Neural cell (in vitro differentiated cells): ENCODE data around the gene FILIP1. TPM values are rescaled to one million over a fixed set of nuclear protein-coding genes. Genes with fewer than 3 reads are reported as not detected.

ENCODE experiments used
- H2AFZ ChIP-seq: fragments of 200-600, 300-800 bp; sonication (generic), shearing (Covaris generic); 2 replicates; pipeline ENCODE4 v1.6.0; 2014; ENCODE audit warnings: low read depth, mild to moderate bottlenecking, antibody characterized with exemption, low read length, moderate library complexity
- H3F3A ChIP-seq: fragments of 200-600 bp; shearing (Covaris generic); 2 replicates; pipeline ENCODE4 v1.6.1; 2016; ENCODE audit warnings: mild to moderate bottlenecking, moderate library complexity, mixed read lengths, antibody characterized with exemption, low read length; ENCODE audit not compliant: insufficient read depth, poor library complexity, severe bottlenecking
- H3K27ac ChIP-seq: fragments of 200-600, 300-800 bp; sonication (generic), shearing (Covaris generic); 2 replicates; pipeline ENCODE4 v1.5.1; 2014; ENCODE audit warnings: mild to moderate bottlenecking, low read length, moderate library complexity
- H3K27me3 ChIP-seq: fragments of 300-800, 200-600 bp; sonication (generic), shearing (Covaris generic); 2 replicates; pipeline ENCODE4 v1.6.0; 2014; ENCODE audit warnings: mild to moderate bottlenecking, low read depth, low read length, moderate library complexity; ENCODE audit not compliant: insufficient read depth
- H3K36me3 ChIP-seq: fragments of 300-800, 200-600 bp; sonication (generic), shearing (Covaris generic); 2 replicates; pipeline ENCODE4 v1.5.1; 2014; ENCODE audit warnings: mild to moderate bottlenecking, antibody characterized with exemption, low read length, moderate library complexity; ENCODE audit not compliant: insufficient read depth
- H3K4me2 ChIP-seq: fragments of 300-800, 200-600 bp; sonication (generic), shearing (Covaris generic); 2 replicates; pipeline ENCODE4 v1.6.0; 2014; ENCODE audit warnings: mild to moderate bottlenecking, low read length
- H3K4me3 ChIP-seq: fragments of 300-800, 200-600 bp; sonication (generic), shearing (Covaris generic); 2 replicates; pipeline ENCODE4 v1.5.1; 2014; ENCODE audit warnings: mild to moderate bottlenecking, low read length, moderate library complexity
- H3K79me2 ChIP-seq: fragments of 200-600 bp; shearing (Covaris generic); replicated peaks from 2 replicates; pipeline ENCODE4 v1.6.0; 2014; ENCODE audit warnings: mild to moderate bottlenecking, low read length, moderate library complexity; ENCODE audit not compliant: insufficient read depth
- H3K9ac ChIP-seq: fragments of 300-800, 200-600 bp; sonication (generic), shearing (Covaris generic); 2 replicates; pipeline ENCODE4 v1.6.1; 2016; ENCODE audit warnings: mild to moderate bottlenecking, low read length, mixed read lengths
- H3K9me2 ChIP-seq: fragments of 200-600 bp; shearing (Covaris generic); 2 replicates; pipeline ENCODE4 v1.6.1; 2016; ENCODE audit warnings: mild to moderate bottlenecking, low read length, mixed read lengths; ENCODE audit not compliant: insufficient read depth
- H3K9me3 ChIP-seq: fragments of 200-600, 300-800 bp; sonication (generic), shearing (Covaris generic); 2 replicates; pipeline ENCODE4 v1.6.1; 2016; ENCODE audit warnings: mild to moderate bottlenecking, mixed run types, low read length, moderate library complexity, mixed read lengths
- H4K20me1 ChIP-seq: fragments of 200-600 bp; shearing (Covaris generic); 2 replicates; pipeline ENCODE4 v1.6.1; 2016; ENCODE audit warnings: mild to moderate bottlenecking, mixed run types; ENCODE audit not compliant: insufficient read depth
- EP300 ChIP-seq: fragments of 450-650 bp; conservative IDR thresholded peaks from 2 replicates; pipeline ENCODE4 v1.6.1; 2014; ENCODE audit warnings: antibody characterized with exemption, mild to moderate bottlenecking, moderate library complexity; ENCODE audit not compliant: poor library complexity, severe bottlenecking
- EZH2 ChIP-seq: fragments of 200-600, 300-800 bp; shearing (Covaris generic), sonication (generic); IDR thresholded peaks from 2 replicates; pipeline ENCODE4 v1.6.1; 2014; ENCODE audit warnings: antibody characterized with exemption, low read length, borderline replicate concordance, mild to moderate bottlenecking; ENCODE audit not compliant: insufficient read depth, poor library complexity, severe bottlenecking
- MXI1 ChIP-seq: fragments of 450-650 bp; conservative IDR thresholded peaks from 2 replicates; pipeline ENCODE4 v1.6.1; 2014; ENCODE audit warnings: antibody characterized with exemption, mild to moderate bottlenecking; ENCODE audit not compliant: poor library complexity, severe bottlenecking
- POLR2AphosphoS5 ChIP-seq: IDR thresholded peaks from 2 replicates; pipeline ENCODE4 v1.6.1; 2012
- RAD21 ChIP-seq: fragments of 450-650 bp; conservative IDR thresholded peaks from 2 replicates; pipeline ENCODE4 v1.6.1; 2014; ENCODE audit warnings: antibody characterized with exemption, mild to moderate bottlenecking, moderate library complexity
- REST ChIP-seq: IDR thresholded peaks from 2 replicates; pipeline ENCODE4 v1.6.1; 2012; ENCODE audit warnings: borderline replicate concordance
- SMC3 ChIP-seq: fragments of 450-650 bp; conservative IDR thresholded peaks from 2 replicates; pipeline ENCODE4 v1.6.1; 2014; ENCODE audit warnings: antibody characterized with exemption, mild to moderate bottlenecking, moderate library complexity; ENCODE audit not compliant: poor library complexity
- TAF1 ChIP-seq: IDR thresholded peaks from 2 replicates; pipeline ENCODE4 v1.6.1; 2012; ENCODE audit warnings: low read depth
- polyA plus RNA-seq: library from polyadenylated mRNA; depleted of rRNA; stranded (reverse); fragments of >200 nt; gene quantifications from 2 replicates; pipeline ENCODE4 v1.2.3, GENCODE V29; 2014
- TF ChIP-seq, protein P1 (sequence below): fragments of 450-650 bp; IDR thresholded peaks from 2 replicates; pipeline ENCODE4 v1.5.1; 2014; ENCODE audit warnings: antibody characterized with exemption, mild to moderate bottlenecking, moderate library complexity; ENCODE audit not compliant: poor library complexity, severe bottlenecking

FILIP1 gene
- polyA plus RNA-seq, 1 donor from 2014 or later, result 1.4 TPM

- H3K4me3 ChIP-seq, result no peak overlapping the region
- H3K27me3 ChIP-seq, result no peaks in the 10 kb centered on the region
- H4K20me1 ChIP-seq, result no peaks in the 10 kb centered on the region
- no peaks in the 10 kb centered on the region for H3F3A ChIP-seq
- no peak overlapping the region for H3K4me2 ChIP-seq
- H3K36me3 ChIP-seq, result peaks cover 2% of the 10 kb centered on the region
- no peaks in the 10 kb centered on the region for H3K9me3 ChIP-seq
- no peak overlapping the region for H3K9ac ChIP-seq
- TF ChIP-seq EP300 (no peak), SMC3 (no peak), REST (no peak), POLR2AphosphoS5 (no peak), RAD21 (no peak), MXI1 (no peak), EZH2 (no peak), TAF1 (no peak)
- TF ChIP-seq, protein P1, sequence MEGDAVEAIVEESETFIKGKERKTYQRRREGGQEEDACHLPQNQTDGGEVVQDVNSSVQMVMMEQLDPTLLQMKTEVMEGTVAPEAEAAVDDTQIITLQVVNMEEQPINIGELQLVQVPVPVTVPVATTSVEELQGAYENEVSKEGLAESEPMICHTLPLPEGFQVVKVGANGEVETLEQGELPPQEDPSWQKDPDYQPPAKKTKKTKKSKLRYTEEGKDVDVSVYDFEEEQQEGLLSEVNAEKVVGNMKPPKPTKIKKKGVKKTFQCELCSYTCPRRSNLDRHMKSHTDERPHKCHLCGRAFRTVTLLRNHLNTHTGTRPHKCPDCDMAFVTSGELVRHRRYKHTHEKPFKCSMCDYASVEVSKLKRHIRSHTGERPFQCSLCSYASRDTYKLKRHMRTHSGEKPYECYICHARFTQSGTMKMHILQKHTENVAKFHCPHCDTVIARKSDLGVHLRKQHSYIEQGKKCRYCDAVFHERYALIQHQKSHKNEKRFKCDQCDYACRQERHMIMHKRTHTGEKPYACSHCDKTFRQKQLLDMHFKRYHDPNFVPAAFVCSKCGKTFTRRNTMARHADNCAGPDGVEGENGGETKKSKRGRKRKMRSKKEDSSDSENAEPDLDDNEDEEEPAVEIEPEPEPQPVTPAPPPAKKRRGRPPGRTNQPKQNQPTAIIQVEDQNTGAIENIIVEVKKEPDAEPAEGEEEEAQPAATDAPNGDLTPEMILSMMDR, result no peak
- no peak overlapping the region for H2AFZ ChIP-seq
- H3K79me2 ChIP-seq, result peaks cover 46% of the 10 kb centered on the region
- H3K9me2 ChIP-seq, result no peaks in the 10 kb centered on the region
- no peak overlapping the region for H3K27ac ChIP-seq
These were observed 220.6 kb downstream of the FILIP1 start for GRCh38 chr6:75273009-75273408.

GRCh38 chr6:75272145-75272840, 221.3 kb downstream of the FILIP1 start:
- no peaks in the 10 kb centered on the region for H4K20me1 ChIP-seq
- no peak overlapping the region for H3K9ac ChIP-seq
- TF ChIP-seq SMC3 (no peak), EP300 (no peak), RAD21 (no peak)
- H3K36me3 ChIP-seq, result peaks cover 2% of the 10 kb centered on the region
- H3K4me2 ChIP-seq, result no peak overlapping the region
- no peaks in the 10 kb centered on the region for H3K9me3 ChIP-seq
- no peaks in the 10 kb centered on the region for H3K27me3 ChIP-seq
- no peaks in the 10 kb centered on the region for H3K9me2 ChIP-seq
- H2AFZ ChIP-seq, result no peak overlapping the region
- no peak overlapping the region for H3K27ac ChIP-seq
- H3K4me3 ChIP-seq, result no peak overlapping the region
- no peaks in the 10 kb centered on the region for H3F3A ChIP-seq
- peaks cover 45% of the 10 kb centered on the region for H3K79me2 ChIP-seq
